ENCODE measurements around the gene OMA1.
"Not testable (repeated sequence)": the region's sequence is repeated elsewhere in the genome, so short reads cannot be mapped to it uniquely, and the experiment has no call there.

The OMA1 gene

GRCh38 chr1:58539553-58539952 lies 7.0 kb downstream of the OMA1 start:
- no peak for TF ChIP-seq CTCF (IDR thresholded peaks at IDR 0.05; ENCODE audit: poor library complexity, severe bottlenecking)
- Histone ChIP-seq H3K36me3 (ENCODE audit: low read depth) (no peaks in the 10 kb centered on the region), H3K4me3 (ENCODE audit: severe bottlenecking) (no peak overlapping the region), H3K9me3 (ENCODE audit: severe bottlenecking) (no peaks in the 10 kb centered on the region), H3K27me3 (ENCODE audit: insufficient read depth, poor library complexity, severe bottlenecking) (no peaks in the 10 kb centered on the region), H3K4me1 (ENCODE audit: insufficient read depth, poor library complexity, severe bottlenecking) (no peaks in the 10 kb centered on the region), H3K27ac (ENCODE audit: poor library complexity, severe bottlenecking) (no peak overlapping the region)
- ATAC-seq (ENCODE audit: low read depth) (no peak), DNase-seq (ENCODE audit: low spot score) (no peak)

GRCh38 chr1:58538821-58539220 lies 7.7 kb downstream of the OMA1 start:
- Histone ChIP-seq H3K27ac (ENCODE audit: poor library complexity, severe bottlenecking) (no peak overlapping the region), H3K36me3 (ENCODE audit: low read depth) (0 out of 2 replicates have a peak, but pooled peaks cover 1% of the 10 kb centered on the region), H3K27me3 (ENCODE audit: insufficient read depth, poor library complexity, severe bottlenecking) (no peaks in the 10 kb centered on the region), H3K4me1 (ENCODE audit: insufficient read depth, poor library complexity, severe bottlenecking) (no peaks in the 10 kb centered on the region), H3K4me3 (ENCODE audit: severe bottlenecking) (no peak overlapping the region), H3K9me3 (ENCODE audit: severe bottlenecking) (no peaks in the 10 kb centered on the region)
- TF ChIP-seq CTCF (IDR thresholded peaks at IDR 0.05; ENCODE audit: poor library complexity, severe bottlenecking) = no peak
- no peak for ATAC-seq (ENCODE audit: low read depth)
- DNase-seq (ENCODE audit: low spot score) = no peak

GRCh38 chr1:58531842-58532241 lies 14.7 kb downstream of the OMA1 start:
- H3K36me3 ChIP-seq (ENCODE audit: low read depth); H3K9me3 ChIP-seq (ENCODE audit: severe bottlenecking); DNase-seq (ENCODE audit: low spot score); H3K27me3 ChIP-seq (ENCODE audit: insufficient read depth, poor library complexity, severe bottlenecking); H3K4me1 ChIP-seq (ENCODE audit: insufficient read depth, poor library complexity, severe bottlenecking); H3K27ac ChIP-seq (ENCODE audit: poor library complexity, severe bottlenecking); H3K4me3 ChIP-seq (ENCODE audit: severe bottlenecking); ATAC-seq (ENCODE audit: low read depth): not testable (repeated sequence)

GRCh38 chr1:58529284-58529683 lies 17.2 kb downstream of the OMA1 start:
- no peaks in the 10 kb centered on the region for H3K4me1 ChIP-seq (ENCODE audit: insufficient read depth, poor library complexity, severe bottlenecking)
- no peaks in the 10 kb centered on the region for H3K27me3 ChIP-seq (ENCODE audit: insufficient read depth, poor library complexity, severe bottlenecking)
- no peak for TF ChIP-seq CTCF (IDR thresholded peaks at IDR 0.05; ENCODE audit: poor library complexity, severe bottlenecking)
- ATAC-seq (ENCODE audit: low read depth) (no peak), DNase-seq (ENCODE audit: low spot score) (no peak)
- no peaks in the 10 kb centered on the region for H3K9me3 ChIP-seq (ENCODE audit: severe bottlenecking)
- H3K4me3 ChIP-seq (ENCODE audit: severe bottlenecking) = no peak overlapping the region
- H3K27ac ChIP-seq (ENCODE audit: poor library complexity, severe bottlenecking) = no peak overlapping the region
- H3K36me3 ChIP-seq (ENCODE audit: low read depth) = peaks cover 12% of the 10 kb centered on the region

- Histone ChIP-seq H3K9me3 (ENCODE audit: severe bottlenecking) (no peaks in the 10 kb centered on the region), H3K4me3 (ENCODE audit: severe bottlenecking) (no peak overlapping the region), H3K4me1 (ENCODE audit: insufficient read depth, poor library complexity, severe bottlenecking) (no peaks in the 10 kb centered on the region), H3K36me3 (ENCODE audit: low read depth) (peaks cover 9% of the 10 kb centered on the region), H3K27ac (ENCODE audit: poor library complexity, severe bottlenecking) (no peak overlapping the region), H3K27me3 (ENCODE audit: insufficient read depth, poor library complexity, severe bottlenecking) (no peaks in the 10 kb centered on the region)
- no peak for TF ChIP-seq CTCF (IDR thresholded peaks at IDR 0.05; ENCODE audit: poor library complexity, severe bottlenecking)
- peak; percentile 95 for ATAC-seq (ENCODE audit: low read depth)
- no peak for DNase-seq (ENCODE audit: low spot score)
These were observed 18.0 kb downstream of the OMA1 start for GRCh38 chr1:58528518-58528917.

Measured in RWPE2 (cell line).